ENCODE measurements around the gene IBSP.

DNA sequence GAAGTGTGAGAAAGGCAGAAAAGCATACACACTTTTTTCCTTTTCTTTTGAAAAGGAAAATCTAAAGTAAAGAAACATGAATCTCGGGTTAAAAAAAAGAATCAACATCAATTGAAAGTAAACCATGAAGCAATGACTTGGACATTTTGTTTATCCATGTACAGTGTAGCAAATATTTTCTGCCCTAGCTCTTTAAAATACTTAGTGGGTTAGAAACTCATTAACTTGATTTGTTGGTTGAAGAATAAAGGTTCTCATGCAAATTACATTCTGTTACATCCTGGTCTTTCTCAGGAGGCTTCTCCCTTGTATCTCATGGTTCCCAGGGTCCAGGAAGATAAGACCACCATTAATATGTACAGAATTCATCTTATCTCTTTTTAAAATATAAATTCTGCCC, 24.4 kb downstream of the IBSP start:
- TF ChIP-seq, protein P1, sequence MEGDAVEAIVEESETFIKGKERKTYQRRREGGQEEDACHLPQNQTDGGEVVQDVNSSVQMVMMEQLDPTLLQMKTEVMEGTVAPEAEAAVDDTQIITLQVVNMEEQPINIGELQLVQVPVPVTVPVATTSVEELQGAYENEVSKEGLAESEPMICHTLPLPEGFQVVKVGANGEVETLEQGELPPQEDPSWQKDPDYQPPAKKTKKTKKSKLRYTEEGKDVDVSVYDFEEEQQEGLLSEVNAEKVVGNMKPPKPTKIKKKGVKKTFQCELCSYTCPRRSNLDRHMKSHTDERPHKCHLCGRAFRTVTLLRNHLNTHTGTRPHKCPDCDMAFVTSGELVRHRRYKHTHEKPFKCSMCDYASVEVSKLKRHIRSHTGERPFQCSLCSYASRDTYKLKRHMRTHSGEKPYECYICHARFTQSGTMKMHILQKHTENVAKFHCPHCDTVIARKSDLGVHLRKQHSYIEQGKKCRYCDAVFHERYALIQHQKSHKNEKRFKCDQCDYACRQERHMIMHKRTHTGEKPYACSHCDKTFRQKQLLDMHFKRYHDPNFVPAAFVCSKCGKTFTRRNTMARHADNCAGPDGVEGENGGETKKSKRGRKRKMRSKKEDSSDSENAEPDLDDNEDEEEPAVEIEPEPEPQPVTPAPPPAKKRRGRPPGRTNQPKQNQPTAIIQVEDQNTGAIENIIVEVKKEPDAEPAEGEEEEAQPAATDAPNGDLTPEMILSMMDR (IDR thresholded peaks at IDR 0.05; ENCODE audit: insufficient read depth, low read length, poor library complexity, severe bottlenecking): no peak
- no peak for TF ChIP-seq EZH2phosphoT487 (conservative IDR thresholded peaks at IDR 0.05; ENCODE audit: low read length)

Data from SU-DHL-6 (cell line).